NCI-H2107 (cell line): ENCODE results near the gene RABIF.
A peak's percentile ranks its signal among the peaks of the same experiment; 100 is the strongest.
"Not testable (repeated sequence)": the region's sequence is repeated elsewhere in the genome, so short reads cannot be mapped to it uniquely, and the experiment has no call there.

Source experiments
- DNase-seq: peaks from one replicate; lab custom pipeline; 2025; lab: John Stamatoyannopoulos, UW

The RABIF gene

GRCh38 chr1:202888531-202889360, at the start of gene RABIF:
Gene RABIF, minus strand, starts transcription at chr1:202889149. Its CDS starts 51 bp downstream, at chr1:202889098.
- DNase-seq, result peak; percentile 96

- DNase-seq, result no peak
Measured at GRCh38 chr1:202938287-202938925, 49.5 kb upstream of the RABIF start.

GRCh38 chr1:202936409-202936808, 47.5 kb upstream of the RABIF start:
- DNase-seq, result not testable (repeated sequence)

GRCh38 chr1:202935844-202936243, 46.9 kb upstream of the RABIF start:
- no peak for DNase-seq

GRCh38 chr1:202934755-202935154, 45.8 kb upstream of the RABIF start:
- no peak for DNase-seq

GRCh38 chr1:202932476-202932875, 43.5 kb upstream of the RABIF start:
- DNase-seq, result no peak

GRCh38 chr1:202926581-202927491, 37.9 kb upstream of the RABIF start, which contains the start of gene KLHL12:
Gene KLHL12, minus strand, starts transcription at chr1:202927234. Its CDS starts 2,072 bp downstream, at chr1:202925162.
- DNase-seq, result peak; percentile 97

GRCh38 chr1:202923533-202923932, 34.6 kb upstream of the RABIF start:
- DNase-seq, result no peak

GRCh38 chr1:202919615-202920014, 30.7 kb upstream of the RABIF start:
- no peak for DNase-seq

GRCh38 chr1:202915146-202915545, 26.2 kb upstream of the RABIF start:
- no peak for DNase-seq

GRCh38 chr1:202912476-202912875, 23.5 kb upstream of the RABIF start:
- not testable (repeated sequence) for DNase-seq

- no peak for DNase-seq
Measured at GRCh38 chr1:202909494-202909893, 20.5 kb upstream of the RABIF start.

- DNase-seq, result no peak
Measured at GRCh38 chr1:202908998-202909397, 20.0 kb upstream of the RABIF start.

- no peak for DNase-seq
Measured at GRCh38 chr1:202905331-202905730, 16.4 kb upstream of the RABIF start.

GRCh38 chr1:202903808-202904207, 14.9 kb upstream of the RABIF start:
- DNase-seq, result not testable (repeated sequence)

- no peak for DNase-seq
Measured at GRCh38 chr1:202901555-202901954, 12.6 kb upstream of the RABIF start.

- DNase-seq, result no peak
Measured at GRCh38 chr1:202892501-202892900, 3.6 kb upstream of the RABIF start.

- no peak for DNase-seq
Measured at GRCh38 chr1:202890392-202890791, 1.4 kb upstream of the RABIF start.

- peak; percentile 65 for DNase-seq
Measured at GRCh38 chr1:202888221-202888530, 773 bp downstream of the RABIF start.

GRCh38 chr1:202880961-202881460, 7.9 kb downstream of the RABIF start:
- no peak for DNase-seq

GRCh38 chr1:202880062-202880461, 8.9 kb downstream of the RABIF start:
- no peak for DNase-seq

- no peak for DNase-seq
Measured at GRCh38 chr1:202879128-202879527, 9.8 kb downstream of the RABIF start.
